OCI-LY1 (cell line): ENCODE measurements around the gene CEP131.

Experiments
- H2AFZ ChIP-seq: fragments of 200-600 bp; sonication (generic), shearing (Covaris generic); 2 replicates; pipeline ENCODE4 v1.6.0; 2014; ENCODE audit warnings: antibody characterized with exemption, mild to moderate bottlenecking, low read length
- H3F3A ChIP-seq: fragments of 200-600 bp; sonication (generic), shearing (Covaris generic); 2 replicates; pipeline ENCODE4 v1.6.0; 2014; ENCODE audit warnings: mild to moderate bottlenecking, antibody characterized with exemption, low read length, moderate library complexity; ENCODE audit not compliant: insufficient read depth
- H3K27ac ChIP-seq: fragments of 200-600 bp; sonication (generic); 2 replicates; pipeline ENCODE4 v1.5.1; 2014; ENCODE audit warnings: low read length, mixed run types, mild to moderate bottlenecking, low read depth; ENCODE audit not compliant: poor library complexity, severe bottlenecking
- H3K27me3 ChIP-seq: fragments of 200-600 bp; sonication (generic); 2 replicates; pipeline ENCODE4 v1.6.0; 2014; ENCODE audit warnings: antibody characterized with exemption, mild to moderate bottlenecking, low read length, moderate library complexity; ENCODE audit not compliant: insufficient read depth
- H3K36me3 ChIP-seq: fragments of 200-600 bp; sonication (generic); 2 replicates; pipeline ENCODE4 v1.6.1; 2014; ENCODE audit warnings: mild to moderate bottlenecking, antibody characterized with exemption, low read length, moderate library complexity, mixed read lengths; ENCODE audit not compliant: insufficient read depth
- H3K4me1 ChIP-seq: fragments of 200-600 bp; sonication (generic); 2 replicates; pipeline ENCODE4 v1.5.1; 2014; ENCODE audit warnings: mild to moderate bottlenecking, low read length, moderate library complexity; ENCODE audit not compliant: insufficient read depth, severe bottlenecking
- H3K4me2 ChIP-seq: fragments of 200-600 bp; sonication (generic), shearing (Covaris generic); 2 replicates; pipeline ENCODE4 v1.6.1; 2014; ENCODE audit warnings: low read length
- H3K4me3 ChIP-seq: fragments of 200-600 bp; sonication (generic); 2 replicates; pipeline ENCODE4 v1.5.1; 2014; ENCODE audit warnings: low read length, low read depth, mild to moderate bottlenecking, mixed read lengths; ENCODE audit not compliant: poor library complexity, severe bottlenecking
- H3K79me2 ChIP-seq: fragments of 200-600 bp; shearing (Covaris generic); 2 replicates; pipeline ENCODE4 v1.6.1; 2016; ENCODE audit warnings: mixed run types, low read length, mixed read lengths; ENCODE audit not compliant: insufficient read depth
- H3K9ac ChIP-seq: fragments of 200-600 bp; sonication (generic), shearing (Covaris generic); 2 replicates; pipeline ENCODE4 v1.6.1; 2014; ENCODE audit warnings: mild to moderate bottlenecking, low read length, mixed read lengths
- H3K9me2 ChIP-seq: fragments of 200-600 bp; sonication (generic), shearing (Covaris generic); 2 replicates; pipeline ENCODE4 v1.6.1; 2014; ENCODE audit warnings: low read depth, mild to moderate bottlenecking, low read length, mixed read lengths
- H3K9me3 ChIP-seq: fragments of 200-600 bp; shearing (Covaris generic); 2 replicates; pipeline ENCODE4 v1.6.1; 2014; ENCODE audit warnings: low read length, mixed read lengths
- H4K20me1 ChIP-seq: fragments of 200-600 bp; sonication (generic), shearing (Covaris generic); 2 replicates; pipeline ENCODE4 v1.6.0; 2016; ENCODE audit warnings: mild to moderate bottlenecking, low read length; ENCODE audit not compliant: insufficient read depth
- CTCF ChIP-seq: fragments of 200-600 bp; sonication (generic), shearing (Covaris generic); IDR thresholded peaks from 2 replicates; pipeline ENCODE4 v1.5.1; 2017; ENCODE audit warnings: mild to moderate bottlenecking, antibody characterized with exemption, low read length, moderate library complexity, mixed read lengths
- EZH2 ChIP-seq: fragments of 200-600 bp; sonication (generic), shearing (Covaris generic); IDR thresholded peaks from 2 replicates; pipeline ENCODE4 v1.8.0; 2017; ENCODE audit warnings: borderline replicate concordance, mixed run types, mild to moderate bottlenecking, antibody characterized with exemption, low read length, moderate library complexity, mixed read lengths

Gene CEP131

GRCh38 chr17:81192386-81193050 lies 30.2 kb downstream of the CEP131 start:
- Histone ChIP-seq H3K79me2 (no peaks in the 10 kb centered on the region), H3K27ac (no peak overlapping the region), H3K36me3 (no peaks in the 10 kb centered on the region), H3K9ac (no peak overlapping the region), H3K4me2 (no peak overlapping the region), H3K27me3 (no peaks in the 10 kb centered on the region), H3K9me3 (no peaks in the 10 kb centered on the region), H3F3A (no peaks in the 10 kb centered on the region), H3K4me1 (no peaks in the 10 kb centered on the region), H3K4me3 (no peak overlapping the region), H2AFZ (no peak overlapping the region), H4K20me1 (no peaks in the 10 kb centered on the region), H3K9me2 (no peaks in the 10 kb centered on the region)
- no peak for TF ChIP-seq EZH2
- TF ChIP-seq CTCF = no peak

DNA sequence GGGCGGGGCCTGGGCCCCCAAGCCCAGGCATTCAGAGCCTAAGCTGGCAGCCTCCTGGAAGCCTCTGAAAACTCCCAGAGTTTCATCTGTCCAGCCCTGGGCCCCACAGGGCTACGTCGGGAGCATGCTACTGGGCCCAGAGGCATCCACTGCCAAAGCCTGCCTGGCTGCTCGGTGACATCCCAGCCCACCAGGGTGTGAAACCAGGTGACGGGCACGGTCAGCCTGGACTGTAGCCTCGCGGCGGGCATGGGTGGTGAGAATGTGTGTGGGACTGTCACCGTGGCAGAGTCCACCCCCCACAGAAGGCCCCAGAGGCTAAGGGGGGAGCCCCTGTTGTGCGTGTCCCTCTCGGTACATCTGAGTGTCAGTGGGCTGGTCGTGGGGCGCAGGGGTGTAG lies 31.1 kb downstream of the CEP131 start:
- no peaks in the 10 kb centered on the region for H3F3A ChIP-seq
- no peaks in the 10 kb centered on the region for H3K9me2 ChIP-seq
- H3K36me3 ChIP-seq = no peaks in the 10 kb centered on the region
- TF ChIP-seq EZH2 (no peak), CTCF (no peak)
- no peak overlapping the region for H2AFZ ChIP-seq
- H3K4me1 ChIP-seq = no peaks in the 10 kb centered on the region
- no peaks in the 10 kb centered on the region for H3K9me3 ChIP-seq
- no peak overlapping the region for H3K4me3 ChIP-seq
- no peak overlapping the region for H3K27ac ChIP-seq
- H3K9ac ChIP-seq = no peak overlapping the region
- no peak overlapping the region for H3K4me2 ChIP-seq
- H3K27me3 ChIP-seq = no peaks in the 10 kb centered on the region
- no peaks in the 10 kb centered on the region for H3K79me2 ChIP-seq
- no peaks in the 10 kb centered on the region for H4K20me1 ChIP-seq

- Histone ChIP-seq H4K20me1 (no peaks in the 10 kb centered on the region), H2AFZ (no peak overlapping the region), H3K36me3 (no peaks in the 10 kb centered on the region), H3K4me2 (no peak overlapping the region), H3K27me3 (no peaks in the 10 kb centered on the region), H3F3A (no peaks in the 10 kb centered on the region), H3K4me1 (no peaks in the 10 kb centered on the region), H3K79me2 (no peaks in the 10 kb centered on the region), H3K9me2 (no peaks in the 10 kb centered on the region), H3K9me3 (no peaks in the 10 kb centered on the region), H3K27ac (no peak overlapping the region), H3K9ac (no peak overlapping the region), H3K4me3 (no peak overlapping the region)
- TF ChIP-seq EZH2 (no peak), CTCF (no peak)
Measured at GRCh38 chr17:81191116-81191515, 31.6 kb downstream of the CEP131 start.
